ENCODE measurements around the gene UCKL1. TPM values are rescaled to one million over a fixed set of nuclear protein-coding genes. Genes with fewer than 3 reads are reported as not detected.
A peak's percentile ranks its signal among the peaks of the same experiment; 100 is the strongest.

Gene UCKL1
- total RNA-seq, 2 experiments from 2014 or later: 41.3 to 46.1 TPM

- ChIA-PET CTCF (no interaction called here), POLR2A (no interaction called here)
- Histone ChIP-seq H3K27ac (ENCODE audit: low read depth in 1 of 2, low read length in 2 of 2) (no peak overlapping the region), H3K4me3 (ENCODE audit: low read length) (no peak overlapping the region), H3K4me1 (ENCODE audit: insufficient read depth, low read length) (peaks cover 55% of the 10 kb centered on the region), H3K9me3 (ENCODE audit: control insufficient read depth in 1 of 2, insufficient read depth in 1 of 2, low read length in 2 of 2) (peaks cover 0 to 6% of the 10 kb centered on the region in 2 experiments), H3K27me3 (ENCODE audit: control insufficient read depth in 1 of 2, insufficient read depth in 2 of 2, low read length in 2 of 2) (no peaks in the 10 kb centered on the region), H3K36me3 (ENCODE audit: insufficient read depth, low read length) (peaks cover 30% of the 10 kb centered on the region)
- ATAC-seq (ENCODE audit: poor library complexity): no peak
- Mint-ChIP-seq H3K4me3 (peak overlapping the region; percentile 87), H3K27ac (peak overlapping the region; percentile 99), H3K36me3 (ENCODE audit: low read depth) (peaks cover 33% of the 10 kb centered on the region), H3K9me3 (no peaks in the 10 kb centered on the region), H3K4me1 (ENCODE audit: low read depth) (peaks cover 48% of the 10 kb centered on the region), H3K27me3 (no peaks in the 10 kb centered on the region)
- DNase-seq: peak in 1 of 14 experiments; percentile 37
- no peak for TF ChIP-seq CTCF (IDR thresholded peaks at IDR 0.05)
- intact Hi-C loops (cut with DNase I, micrococcal nuclease): no loop called here
Observed at GRCh38 chr20:63946986-63947637, 9.1 kb downstream of the UCKL1 start.

- Histone ChIP-seq H3K4me1 (ENCODE audit: insufficient read depth, low read length) (peaks cover 54% of the 10 kb centered on the region), H3K27me3 (ENCODE audit: control insufficient read depth in 1 of 2, insufficient read depth in 2 of 2, low read length in 2 of 2) (no peaks in the 10 kb centered on the region), H3K27ac (ENCODE audit: low read depth in 1 of 2, low read length in 2 of 2) (no peak overlapping the region), H3K9me3 (ENCODE audit: control insufficient read depth in 1 of 2, insufficient read depth in 1 of 2, low read length in 2 of 2) (peaks cover 0 to 15% of the 10 kb centered on the region in 2 experiments), H3K4me3 (ENCODE audit: low read length) (no peak overlapping the region), H3K36me3 (ENCODE audit: insufficient read depth, low read length) (peaks cover 31% of the 10 kb centered on the region)
- H3K9me3 Mint-ChIP-seq: no peaks in the 10 kb centered on the region
- H3K27me3 Mint-ChIP-seq: no peaks in the 10 kb centered on the region
- H3K27ac Mint-ChIP-seq: peak overlapping the region; percentile 99
- no peak for TF ChIP-seq CTCF (IDR thresholded peaks at IDR 0.05)
- ChIA-PET POLR2A (no interaction called here), CTCF (no interaction called here)
- H3K36me3 Mint-ChIP-seq (ENCODE audit: low read depth): peaks cover 41% of the 10 kb centered on the region
- peak in 1 of 14 experiments; percentile 33 for DNase-seq
- peak overlapping the region; percentile 30 for H3K4me3 Mint-ChIP-seq
- ATAC-seq (ENCODE audit: poor library complexity): no peak
- intact Hi-C loops (cut with DNase I, micrococcal nuclease): no loop called here
- peaks cover 56% of the 10 kb centered on the region for H3K4me1 Mint-ChIP-seq (ENCODE audit: low read depth)
Observed at GRCh38 chr20:63945921-63946920, 10.0 kb downstream of the UCKL1 start.

GRCh38 chr20:63945031-63945658 is 11.1 kb downstream of the UCKL1 start:
- H3K9me3 ChIP-seq (ENCODE audit: control insufficient read depth in 1 of 2, insufficient read depth in 1 of 2, low read length in 2 of 2): peaks cover 0 to 26% of the 10 kb centered on the region in 2 experiments
- no peaks in the 10 kb centered on the region for H3K27me3 ChIP-seq (ENCODE audit: control insufficient read depth in 1 of 2, insufficient read depth in 2 of 2, low read length in 2 of 2)
- TF ChIP-seq CTCF (IDR thresholded peaks at IDR 0.05): no peak
- peak in 1 of 14 experiments; percentile 18 for DNase-seq
- no peak overlapping the region for H3K27ac ChIP-seq (ENCODE audit: low read depth in 1 of 2, low read length in 2 of 2)
- Mint-ChIP-seq H3K9me3 (no peaks in the 10 kb centered on the region), H3K4me1 (ENCODE audit: low read depth) (peaks cover 63% of the 10 kb centered on the region), H3K27me3 (no peaks in the 10 kb centered on the region), H3K36me3 (ENCODE audit: low read depth) (peaks cover 50% of the 10 kb centered on the region), H3K27ac (peak overlapping the region; percentile 33), H3K4me3 (no peak overlapping the region)
- ChIA-PET POLR2A (no interaction called here), CTCF (no interaction called here)
- no peak overlapping the region for H3K4me3 ChIP-seq (ENCODE audit: low read length)
- intact Hi-C loops (cut with DNase I, micrococcal nuclease): no loop called here
- ATAC-seq (ENCODE audit: poor library complexity): no peak
- H3K36me3 ChIP-seq (ENCODE audit: insufficient read depth, low read length): peaks cover 42% of the 10 kb centered on the region
- H3K4me1 ChIP-seq (ENCODE audit: insufficient read depth, low read length): peaks cover 55% of the 10 kb centered on the region

Data from CD4-positive, alpha-beta T cell (primary cell).